DMS114 treated with DMSO at 0.1 percent for 48 hours (cell line): ENCODE measurements around the gene FOXP1.

ENCODE experiments used
- DNase-seq: peaks from one replicate; lab custom pipeline; 2025; ENCODE audit not compliant: unreplicated experiment; lab: John Stamatoyannopoulos, UW

Gene FOXP1

GRCh38 chr3:71228156-71228866, 355.2 kb downstream of the FOXP1 start:
- DNase-seq, result no peak

GRCh38 chr3:71227270-71227661, 356.3 kb downstream of the FOXP1 start:
- no peak for DNase-seq

- no peak for DNase-seq
These were observed 356.8 kb downstream of the FOXP1 start for GRCh38 chr3:71226565-71227269.

GRCh38 chr3:71225951-71226564, 357.5 kb downstream of the FOXP1 start:
- no peak for DNase-seq

DNA sequence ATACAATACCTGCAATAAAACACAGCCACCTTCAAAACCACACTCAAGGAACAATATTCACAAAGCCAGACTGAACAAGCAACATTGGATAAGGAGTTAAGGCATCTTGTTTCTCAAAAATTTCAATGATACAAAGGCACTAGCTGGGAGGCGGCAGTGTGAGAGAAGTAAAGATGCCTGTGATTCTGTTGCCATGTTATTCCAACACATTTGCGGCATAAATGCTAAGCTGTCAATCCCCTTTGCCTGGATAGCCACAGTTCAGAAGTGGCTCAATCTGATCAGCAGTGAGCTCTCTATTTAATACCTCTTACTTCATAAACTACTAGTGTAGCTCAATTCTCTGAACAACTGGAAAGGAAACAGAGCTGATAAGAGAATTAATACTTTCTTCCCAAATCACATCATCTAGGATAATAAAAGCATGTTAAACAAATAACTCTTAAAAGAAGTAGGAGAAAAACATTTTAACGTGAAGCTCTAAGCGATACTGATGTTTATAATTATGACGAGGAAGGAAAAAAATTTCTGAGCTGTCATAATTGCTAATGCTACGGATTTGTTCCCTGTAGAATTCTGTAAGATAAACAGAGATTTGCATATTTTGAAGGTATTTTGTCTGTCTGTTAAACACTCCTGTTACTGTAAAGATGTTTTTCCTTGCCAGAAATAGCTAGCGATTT, 358.4 kb downstream of the FOXP1 start:
- DNase-seq, result no peak

DNA sequence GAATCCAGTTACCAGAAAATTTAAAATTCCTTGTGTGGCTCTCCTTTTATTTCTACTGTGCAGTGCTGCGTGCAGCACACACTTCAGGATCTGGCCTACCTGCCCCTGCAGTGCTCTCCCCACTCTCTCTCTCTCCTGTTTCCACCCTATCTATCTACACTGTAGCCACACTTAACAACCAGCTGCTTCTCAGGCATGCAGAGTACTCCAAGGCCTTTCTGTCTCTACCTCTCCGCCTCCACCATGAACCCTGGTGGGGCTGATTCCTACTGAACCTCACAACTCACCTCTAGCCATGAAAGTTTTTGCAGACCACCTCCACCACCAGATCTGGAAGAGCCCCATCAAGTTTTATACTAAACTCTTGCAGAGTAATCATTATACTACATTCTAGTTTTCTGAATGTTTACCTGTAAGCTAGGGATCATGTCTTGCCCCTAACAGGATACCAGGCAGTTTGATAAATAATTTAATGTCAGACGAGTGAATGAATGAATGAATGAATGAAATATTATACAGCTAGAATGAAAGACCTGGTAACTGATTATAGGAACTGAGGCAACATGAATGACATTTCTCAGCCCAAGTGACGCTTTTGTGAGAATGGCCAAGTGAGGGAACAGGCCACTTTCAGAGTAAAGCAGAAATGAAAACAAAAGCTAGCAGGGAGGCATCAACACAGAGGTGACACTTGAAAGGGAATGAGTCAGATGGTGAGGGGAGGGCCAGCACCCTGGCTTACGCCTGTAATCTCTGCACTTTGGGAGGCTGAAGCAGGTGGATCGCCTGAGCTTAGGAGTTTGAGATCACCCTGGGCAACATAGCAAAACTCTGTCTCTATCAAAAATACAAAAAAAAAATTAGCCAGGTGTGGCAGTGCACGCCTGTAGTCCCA, 363.5 kb downstream of the FOXP1 start:
- DNase-seq, result no peak

DNA sequence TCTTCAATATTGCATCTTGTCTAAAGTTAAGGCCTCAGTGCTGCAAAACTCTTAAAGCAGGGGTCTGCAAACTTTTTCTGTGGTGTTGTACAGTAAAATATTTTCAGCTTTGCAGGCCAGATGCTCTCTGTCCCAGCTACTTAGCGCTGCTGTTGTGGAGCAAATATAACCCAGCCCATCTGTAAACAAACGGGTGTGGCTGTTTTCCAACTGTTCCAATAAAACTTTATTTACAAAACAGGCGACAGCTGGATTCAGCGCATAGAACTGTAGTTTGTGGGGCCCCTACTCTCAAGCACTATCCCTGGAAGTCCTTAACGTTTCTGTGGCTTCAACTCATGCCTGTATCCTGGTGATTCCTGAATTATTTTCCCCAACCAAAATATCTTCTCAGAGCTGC, 365.0 kb downstream of the FOXP1 start:
- no peak for DNase-seq

DNA sequence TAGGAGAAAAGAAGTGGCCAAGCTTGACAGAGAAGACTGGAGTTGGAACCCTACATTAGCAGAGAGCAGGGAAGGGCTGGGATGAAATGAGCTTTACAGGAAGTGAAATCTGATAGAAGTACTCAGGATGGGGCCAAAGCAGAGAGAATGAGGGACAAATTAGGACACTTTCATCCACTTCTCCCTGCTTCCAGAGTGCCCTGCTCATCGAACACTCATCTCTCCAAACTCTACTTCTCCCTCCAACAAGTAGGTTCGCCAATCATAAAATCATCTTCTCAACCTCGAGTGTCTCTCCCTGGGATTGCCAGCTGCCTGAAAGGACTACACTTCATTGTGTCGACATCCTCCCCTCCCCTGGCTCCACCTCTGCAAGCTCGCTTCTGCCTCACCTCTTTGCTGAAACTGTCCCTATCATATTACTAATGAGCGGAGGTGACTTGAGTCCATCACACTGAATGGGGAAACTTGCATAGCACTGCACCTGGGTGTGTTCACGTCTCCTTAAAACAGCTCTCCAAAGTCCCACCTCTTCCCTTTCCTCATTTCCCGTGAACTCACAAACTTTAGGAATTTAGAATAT, 365.8 kb downstream of the FOXP1 start:
- no peak for DNase-seq

GRCh38 chr3:71215351-71215750, 368.2 kb downstream of the FOXP1 start:
- no peak for DNase-seq

- no peak for DNase-seq
These were observed 368.7 kb downstream of the FOXP1 start for GRCh38 chr3:71214797-71215196.

DNA sequence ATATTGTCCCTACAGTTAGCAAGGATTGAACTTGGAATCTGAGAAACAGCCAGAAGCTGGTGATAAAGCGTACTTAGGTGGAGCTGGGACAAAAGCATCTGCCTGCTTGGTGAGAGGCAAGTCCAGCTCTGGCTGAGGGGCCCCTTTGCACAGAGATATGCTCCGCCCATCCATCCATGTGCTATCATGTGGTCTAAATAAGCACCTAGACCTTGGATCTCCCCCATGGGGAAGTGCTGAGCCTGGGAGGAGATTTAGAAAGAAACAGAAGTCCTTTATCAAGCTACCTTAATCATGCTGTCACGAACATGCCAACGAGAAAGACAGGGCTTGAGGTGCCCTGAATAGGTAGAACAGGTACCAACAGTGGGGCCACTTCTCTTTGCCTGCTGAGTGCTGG, 369.5 kb downstream of the FOXP1 start:
- DNase-seq, result no peak

DNA sequence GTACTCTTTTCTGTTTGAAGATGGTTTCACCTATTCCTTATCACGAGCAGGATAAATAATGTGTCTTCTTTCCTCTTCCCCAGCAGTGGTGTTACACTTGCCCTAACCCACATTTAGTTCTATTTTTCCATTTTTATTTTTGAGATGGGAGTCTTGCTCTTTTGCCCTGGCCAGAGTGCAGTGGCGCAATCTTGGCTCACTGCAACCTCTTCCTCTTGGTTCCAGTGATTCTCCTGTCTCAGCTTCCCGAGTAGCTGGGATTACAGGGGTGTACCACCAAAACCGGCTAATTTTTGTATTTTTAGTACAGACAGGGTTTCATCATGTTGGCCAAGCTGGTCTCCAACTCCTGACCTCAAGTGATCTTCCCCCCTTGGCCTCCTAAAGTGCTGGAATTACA, 372.4 kb downstream of the FOXP1 start:
- DNase-seq, result no peak

DNA sequence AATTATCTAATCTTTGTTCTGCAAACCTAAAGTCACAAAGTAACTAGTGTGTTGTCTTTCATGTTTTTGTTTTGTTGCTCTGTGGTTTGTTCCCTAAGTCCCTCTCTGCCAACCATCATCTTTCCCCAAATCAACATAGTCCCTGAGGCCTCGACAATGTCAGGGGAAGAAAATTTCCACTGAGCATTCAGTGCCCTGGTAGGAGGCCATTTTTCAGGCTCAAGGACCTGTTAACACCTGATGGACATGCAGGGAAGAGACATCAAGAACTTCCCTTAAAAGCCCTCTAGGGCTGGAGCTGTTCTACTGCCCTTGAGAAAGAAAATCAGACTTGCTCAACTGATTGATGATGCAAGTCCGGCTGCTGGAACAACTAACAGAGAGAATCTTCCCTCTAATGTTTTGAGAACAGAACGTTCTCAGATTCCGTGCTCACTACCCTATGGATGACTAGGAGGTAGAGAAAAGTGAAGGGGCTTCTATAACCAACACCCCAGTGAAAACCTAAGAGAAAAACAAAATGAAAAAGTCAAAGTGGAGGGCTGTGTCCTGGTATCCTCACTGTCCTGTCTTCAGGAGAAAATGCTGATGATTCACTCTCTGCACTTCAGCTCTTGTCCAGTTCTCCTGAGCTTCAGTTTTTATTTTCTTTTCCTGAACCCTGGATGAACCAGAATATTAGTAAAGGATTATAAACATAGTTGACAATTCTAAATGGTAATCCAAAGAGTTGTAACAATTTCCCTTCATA, 373.1 kb downstream of the FOXP1 start:
- DNase-seq, result no peak

GRCh38 chr3:71208211-71209095, 375.1 kb downstream of the FOXP1 start:
- DNase-seq, result no peak

DNA sequence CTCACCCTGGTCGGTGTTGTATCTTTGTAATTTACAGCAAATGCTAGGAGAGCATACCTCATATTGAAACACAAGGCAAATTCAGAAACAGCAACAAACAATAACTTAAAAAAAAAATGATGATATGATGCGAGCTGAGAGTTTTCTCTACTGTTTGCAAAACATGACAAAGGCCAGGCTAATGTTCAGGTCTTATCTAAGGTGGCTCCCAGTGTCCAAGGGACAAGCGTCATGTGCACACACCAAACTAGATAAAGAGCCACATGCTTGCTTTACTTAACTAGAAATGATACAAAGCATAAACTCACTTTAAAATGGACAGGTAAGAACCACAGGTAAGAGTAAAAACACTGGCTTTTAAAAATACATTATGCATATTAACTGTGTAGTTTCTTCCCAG, 375.9 kb downstream of the FOXP1 start:
- DNase-seq, result no peak

DNA sequence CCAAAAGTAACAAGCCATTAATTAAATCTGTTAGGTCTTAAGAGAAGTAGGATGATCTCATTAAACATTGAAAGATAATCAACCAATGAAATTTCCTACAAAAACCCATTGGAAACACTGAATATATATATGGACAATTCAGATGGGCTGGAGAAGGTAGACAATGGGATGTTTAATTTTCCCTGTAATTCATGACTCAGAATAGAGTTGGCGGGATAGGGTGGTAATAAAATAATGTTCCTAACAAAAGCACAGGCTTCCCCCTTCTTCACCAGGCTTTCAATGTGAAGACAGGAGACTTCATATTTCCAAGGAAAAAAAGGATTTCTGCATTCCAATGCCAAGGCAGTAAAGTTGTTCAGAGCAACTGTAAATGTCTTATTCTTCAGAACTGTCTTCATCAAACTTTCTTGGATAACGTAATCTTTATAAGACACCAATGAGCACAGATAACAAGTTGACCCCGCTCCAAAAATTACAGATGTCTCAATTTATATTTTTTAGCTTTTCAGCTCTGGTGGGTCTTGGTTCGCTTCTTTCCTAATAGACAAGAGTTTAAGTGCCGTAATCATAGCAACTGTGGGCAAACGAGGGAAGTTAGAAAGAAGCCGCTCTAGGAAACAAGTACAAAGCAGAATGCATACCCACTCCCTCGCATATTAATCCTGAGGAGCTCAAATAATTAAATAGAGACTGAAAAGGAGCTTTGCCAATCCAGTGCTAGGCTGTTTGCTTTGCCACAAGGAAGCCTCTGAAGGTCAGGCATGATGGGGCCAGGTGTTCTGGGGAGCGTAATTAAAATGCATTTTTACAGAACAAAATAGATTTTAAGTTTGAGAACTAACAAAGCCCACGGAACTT, 377.0 kb downstream of the FOXP1 start:
- DNase-seq, result no peak

DNA sequence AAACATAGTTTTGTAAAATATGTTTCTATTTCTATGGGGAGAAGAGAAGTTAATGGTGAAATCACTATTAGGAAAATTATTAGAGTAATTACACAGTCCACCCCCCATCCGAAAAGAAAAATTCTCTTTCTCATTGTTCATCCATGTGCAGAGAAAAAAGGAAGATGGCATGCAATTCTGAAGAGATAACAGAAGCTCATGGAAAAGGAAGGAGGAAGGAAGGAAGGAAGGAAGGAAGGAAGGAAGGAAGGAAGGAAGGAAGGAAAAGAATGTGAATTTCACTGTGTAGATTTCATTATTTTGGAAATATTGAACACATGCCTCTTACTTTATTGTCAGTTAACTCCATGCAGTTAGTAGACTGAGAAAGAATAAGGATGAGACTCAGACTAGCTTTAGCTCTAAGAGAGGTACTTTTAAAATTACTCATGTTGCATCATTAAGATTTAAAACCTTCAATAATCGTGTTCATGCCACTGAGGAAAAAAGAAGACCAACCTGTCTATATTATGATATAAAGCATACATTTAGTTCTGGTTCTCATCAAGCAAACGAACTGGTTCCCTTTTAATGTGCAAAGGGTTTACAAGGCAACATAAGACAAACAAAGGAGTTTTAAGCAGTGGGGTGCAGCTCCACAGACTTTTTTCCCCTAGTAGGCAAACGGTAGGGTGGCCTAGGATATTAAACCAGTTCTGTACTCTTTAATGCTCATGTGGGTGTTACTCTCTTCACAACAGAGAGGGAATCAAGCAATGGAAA, 379.6 kb downstream of the FOXP1 start:
- no peak for DNase-seq
